Neural cell (in vitro differentiated cells): ENCODE data around the gene SH3RF3. TPM values are rescaled to one million over a fixed set of nuclear protein-coding genes. Genes with fewer than 3 reads are reported as not detected.

ENCODE experiments used
- H2AFZ ChIP-seq: fragments of 200-600, 300-800 bp; sonication (generic), shearing (Covaris generic); 2 replicates; pipeline ENCODE4 v1.6.0; 2014; ENCODE audit warnings: low read depth, mild to moderate bottlenecking, antibody characterized with exemption, low read length, moderate library complexity
- H3F3A ChIP-seq: fragments of 200-600 bp; shearing (Covaris generic); 2 replicates; pipeline ENCODE4 v1.6.1; 2016; ENCODE audit warnings: mild to moderate bottlenecking, moderate library complexity, mixed read lengths, antibody characterized with exemption, low read length; ENCODE audit not compliant: insufficient read depth, poor library complexity, severe bottlenecking
- H3K27ac ChIP-seq: fragments of 200-600, 300-800 bp; sonication (generic), shearing (Covaris generic); 2 replicates; pipeline ENCODE4 v1.5.1; 2014; ENCODE audit warnings: mild to moderate bottlenecking, low read length, moderate library complexity
- H3K27me3 ChIP-seq: fragments of 300-800, 200-600 bp; sonication (generic), shearing (Covaris generic); 2 replicates; pipeline ENCODE4 v1.6.0; 2014; ENCODE audit warnings: mild to moderate bottlenecking, low read depth, low read length, moderate library complexity; ENCODE audit not compliant: insufficient read depth
- H3K36me3 ChIP-seq: fragments of 300-800, 200-600 bp; sonication (generic), shearing (Covaris generic); 2 replicates; pipeline ENCODE4 v1.5.1; 2014; ENCODE audit warnings: mild to moderate bottlenecking, antibody characterized with exemption, low read length, moderate library complexity; ENCODE audit not compliant: insufficient read depth
- H3K4me2 ChIP-seq: fragments of 300-800, 200-600 bp; sonication (generic), shearing (Covaris generic); 2 replicates; pipeline ENCODE4 v1.6.0; 2014; ENCODE audit warnings: mild to moderate bottlenecking, low read length
- H3K4me3 ChIP-seq: fragments of 300-800, 200-600 bp; sonication (generic), shearing (Covaris generic); 2 replicates; pipeline ENCODE4 v1.5.1; 2014; ENCODE audit warnings: mild to moderate bottlenecking, low read length, moderate library complexity
- H3K79me2 ChIP-seq: fragments of 200-600 bp; shearing (Covaris generic); replicated peaks from 2 replicates; pipeline ENCODE4 v1.6.0; 2014; ENCODE audit warnings: mild to moderate bottlenecking, low read length, moderate library complexity; ENCODE audit not compliant: insufficient read depth
- H3K9ac ChIP-seq: fragments of 300-800, 200-600 bp; sonication (generic), shearing (Covaris generic); 2 replicates; pipeline ENCODE4 v1.6.1; 2016; ENCODE audit warnings: mild to moderate bottlenecking, low read length, mixed read lengths
- H3K9me2 ChIP-seq: fragments of 200-600 bp; shearing (Covaris generic); 2 replicates; pipeline ENCODE4 v1.6.1; 2016; ENCODE audit warnings: mild to moderate bottlenecking, low read length, mixed read lengths; ENCODE audit not compliant: insufficient read depth
- H3K9me3 ChIP-seq: fragments of 200-600, 300-800 bp; sonication (generic), shearing (Covaris generic); 2 replicates; pipeline ENCODE4 v1.6.1; 2016; ENCODE audit warnings: mild to moderate bottlenecking, mixed run types, low read length, moderate library complexity, mixed read lengths
- H4K20me1 ChIP-seq: fragments of 200-600 bp; shearing (Covaris generic); 2 replicates; pipeline ENCODE4 v1.6.1; 2016; ENCODE audit warnings: mild to moderate bottlenecking, mixed run types; ENCODE audit not compliant: insufficient read depth
- CTCF ChIP-seq: fragments of 450-650 bp; IDR thresholded peaks from 2 replicates; pipeline ENCODE4 v1.5.1; 2014; ENCODE audit warnings: antibody characterized with exemption, mild to moderate bottlenecking, moderate library complexity; ENCODE audit not compliant: poor library complexity, severe bottlenecking
- EP300 ChIP-seq: fragments of 450-650 bp; conservative IDR thresholded peaks from 2 replicates; pipeline ENCODE4 v1.6.1; 2014; ENCODE audit warnings: antibody characterized with exemption, mild to moderate bottlenecking, moderate library complexity; ENCODE audit not compliant: poor library complexity, severe bottlenecking
- EZH2 ChIP-seq: fragments of 200-600, 300-800 bp; shearing (Covaris generic), sonication (generic); IDR thresholded peaks from 2 replicates; pipeline ENCODE4 v1.6.1; 2014; ENCODE audit warnings: antibody characterized with exemption, low read length, borderline replicate concordance, mild to moderate bottlenecking; ENCODE audit not compliant: insufficient read depth, poor library complexity, severe bottlenecking
- MXI1 ChIP-seq: fragments of 450-650 bp; conservative IDR thresholded peaks from 2 replicates; pipeline ENCODE4 v1.6.1; 2014; ENCODE audit warnings: antibody characterized with exemption, mild to moderate bottlenecking; ENCODE audit not compliant: poor library complexity, severe bottlenecking
- POLR2AphosphoS5 ChIP-seq: IDR thresholded peaks from 2 replicates; pipeline ENCODE4 v1.6.1; 2012
- RAD21 ChIP-seq: fragments of 450-650 bp; conservative IDR thresholded peaks from 2 replicates; pipeline ENCODE4 v1.6.1; 2014; ENCODE audit warnings: antibody characterized with exemption, mild to moderate bottlenecking, moderate library complexity
- SMC3 ChIP-seq: fragments of 450-650 bp; conservative IDR thresholded peaks from 2 replicates; pipeline ENCODE4 v1.6.1; 2014; ENCODE audit warnings: antibody characterized with exemption, mild to moderate bottlenecking, moderate library complexity; ENCODE audit not compliant: poor library complexity
- TAF1 ChIP-seq: IDR thresholded peaks from 2 replicates; pipeline ENCODE4 v1.6.1; 2012; ENCODE audit warnings: low read depth
- polyA plus RNA-seq: library from polyadenylated mRNA; depleted of rRNA; stranded (reverse); fragments of >200 nt; gene quantifications from 2 replicates; pipeline ENCODE4 v1.2.3, GENCODE V29; 2014
- TF ChIP-seq, protein P1 (sequence below): IDR thresholded peaks from 2 replicates; pipeline ENCODE4 v1.6.1; 2012; ENCODE audit warnings: borderline replicate concordance

The SH3RF3 gene
- polyA plus RNA-seq, 1 donor from 2014 or later: 0.53 TPM

DNA sequence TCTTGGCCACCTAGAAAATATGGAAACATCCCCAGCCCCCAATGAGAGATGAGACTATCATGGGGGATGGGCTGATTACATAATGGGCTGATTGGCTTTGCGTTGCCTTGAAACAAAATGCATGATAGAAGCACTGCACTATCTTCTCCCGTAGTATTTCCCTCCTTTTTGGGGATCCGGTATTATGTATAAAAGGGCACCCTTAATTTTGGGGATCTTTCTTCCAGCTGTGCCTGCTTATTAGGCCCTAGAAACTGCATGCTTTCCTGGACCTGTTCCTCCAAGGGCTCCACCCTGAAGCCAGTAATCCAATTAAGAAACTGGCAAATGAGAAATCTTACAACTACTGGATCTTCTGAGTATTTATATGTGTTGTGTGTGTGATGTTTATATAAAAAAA lies 34.9 kb upstream of the SH3RF3 start:
- Histone ChIP-seq H3K27ac (no peak overlapping the region), H4K20me1 (no peaks in the 10 kb centered on the region), H3K79me2 (no peaks in the 10 kb centered on the region), H3K9me3 (no peaks in the 10 kb centered on the region), H3K36me3 (no peaks in the 10 kb centered on the region), H3K4me3 (no peak overlapping the region), H3K9me2 (no peaks in the 10 kb centered on the region), H3K9ac (no peak overlapping the region), H2AFZ (no peak overlapping the region), H3F3A (no peaks in the 10 kb centered on the region), H3K4me2 (no peak overlapping the region), H3K27me3 (no peaks in the 10 kb centered on the region)
- no peak for TF ChIP-seq EP300
- TF ChIP-seq RAD21: no peak
- no peak for TF ChIP-seq MXI1
- TF ChIP-seq TAF1: no peak
- no peak for TF ChIP-seq CTCF

DNA sequence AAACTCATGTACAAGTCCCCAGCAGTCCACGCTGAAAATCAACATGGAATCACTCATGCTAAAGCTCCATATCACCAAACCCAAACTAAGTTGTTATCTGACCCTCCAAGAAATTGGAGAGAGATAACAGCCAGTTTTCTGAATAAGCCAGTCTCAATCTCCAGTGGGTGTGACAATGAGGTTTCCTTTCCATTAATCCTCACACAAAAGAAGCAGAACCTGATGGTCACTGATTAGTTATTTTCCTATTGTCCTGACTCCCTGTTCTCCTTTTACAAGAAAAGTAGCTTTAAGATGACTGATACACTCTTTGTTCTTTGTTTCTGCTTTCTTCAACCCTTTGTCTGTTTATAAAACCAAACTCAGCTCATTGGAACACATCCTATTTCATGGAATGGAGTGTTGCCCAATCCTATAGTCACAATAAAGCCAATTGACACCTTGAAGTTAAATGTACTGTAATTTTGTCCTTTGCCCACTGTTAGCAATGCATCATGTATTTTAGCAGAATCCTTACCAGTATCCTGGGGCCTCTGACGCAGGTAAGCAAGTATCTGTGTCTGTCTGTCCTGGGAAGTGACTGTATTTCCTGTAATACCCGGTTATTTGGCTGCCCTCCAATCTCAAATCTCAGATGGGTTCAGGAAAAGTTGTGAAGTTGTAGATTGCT lies 30.6 kb upstream of the SH3RF3 start:
- Histone ChIP-seq H3K79me2 (no peaks in the 10 kb centered on the region), H3K9me3 (no peaks in the 10 kb centered on the region), H3K4me3 (no peak overlapping the region), H4K20me1 (no peaks in the 10 kb centered on the region), H3K27ac (no peak overlapping the region), H3K27me3 (no peaks in the 10 kb centered on the region), H3K36me3 (no peaks in the 10 kb centered on the region), H3K9ac (no peak overlapping the region), H3F3A (no peaks in the 10 kb centered on the region), H2AFZ (no peak overlapping the region), H3K9me2 (no peaks in the 10 kb centered on the region), H3K4me2 (no peak overlapping the region)
- TF ChIP-seq RAD21 (no peak), EP300 (no peak), SMC3 (no peak), MXI1 (no peak), CTCF (no peak), POLR2AphosphoS5 (no peak), EZH2 (no peak)
- TF ChIP-seq, protein P1, sequence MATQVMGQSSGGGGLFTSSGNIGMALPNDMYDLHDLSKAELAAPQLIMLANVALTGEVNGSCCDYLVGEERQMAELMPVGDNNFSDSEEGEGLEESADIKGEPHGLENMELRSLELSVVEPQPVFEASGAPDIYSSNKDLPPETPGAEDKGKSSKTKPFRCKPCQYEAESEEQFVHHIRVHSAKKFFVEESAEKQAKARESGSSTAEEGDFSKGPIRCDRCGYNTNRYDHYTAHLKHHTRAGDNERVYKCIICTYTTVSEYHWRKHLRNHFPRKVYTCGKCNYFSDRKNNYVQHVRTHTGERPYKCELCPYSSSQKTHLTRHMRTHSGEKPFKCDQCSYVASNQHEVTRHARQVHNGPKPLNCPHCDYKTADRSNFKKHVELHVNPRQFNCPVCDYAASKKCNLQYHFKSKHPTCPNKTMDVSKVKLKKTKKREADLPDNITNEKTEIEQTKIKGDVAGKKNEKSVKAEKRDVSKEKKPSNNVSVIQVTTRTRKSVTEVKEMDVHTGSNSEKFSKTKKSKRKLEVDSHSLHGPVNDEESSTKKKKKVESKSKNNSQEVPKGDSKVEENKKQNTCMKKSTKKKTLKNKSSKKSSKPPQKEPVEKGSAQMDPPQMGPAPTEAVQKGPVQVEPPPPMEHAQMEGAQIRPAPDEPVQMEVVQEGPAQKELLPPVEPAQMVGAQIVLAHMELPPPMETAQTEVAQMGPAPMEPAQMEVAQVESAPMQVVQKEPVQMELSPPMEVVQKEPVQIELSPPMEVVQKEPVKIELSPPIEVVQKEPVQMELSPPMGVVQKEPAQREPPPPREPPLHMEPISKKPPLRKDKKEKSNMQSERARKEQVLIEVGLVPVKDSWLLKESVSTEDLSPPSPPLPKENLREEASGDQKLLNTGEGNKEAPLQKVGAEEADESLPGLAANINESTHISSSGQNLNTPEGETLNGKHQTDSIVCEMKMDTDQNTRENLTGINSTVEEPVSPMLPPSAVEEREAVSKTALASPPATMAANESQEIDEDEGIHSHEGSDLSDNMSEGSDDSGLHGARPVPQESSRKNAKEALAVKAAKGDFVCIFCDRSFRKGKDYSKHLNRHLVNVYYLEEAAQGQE: no peak
